Measurements from ENCODE around the gene CHSY1. TPM values are rescaled to one million over a fixed set of nuclear protein-coding genes. Genes with fewer than 3 reads are reported as not detected.

The CHSY1 gene
- total RNA-seq, 1 donor from 2014 or later: 27.6 TPM

DNA sequence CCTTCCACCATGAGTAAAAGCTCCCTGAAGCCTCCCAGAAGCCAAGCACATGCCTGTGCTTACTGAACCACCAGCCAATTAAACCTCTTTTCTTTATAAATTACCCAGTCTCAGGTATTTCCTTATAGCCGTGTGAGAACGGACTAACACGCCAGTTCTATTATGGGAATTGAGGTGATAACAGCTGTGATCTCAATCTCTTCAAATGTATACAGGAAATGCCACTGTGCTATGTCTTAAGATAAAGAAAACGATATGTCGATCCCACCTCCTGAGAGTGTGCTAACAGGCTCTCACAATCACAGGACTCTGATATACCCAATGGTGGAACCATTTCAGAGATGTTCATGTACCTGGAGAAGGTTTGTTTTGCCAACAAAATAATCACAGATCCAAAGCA is 26.2 kb downstream of the CHSY1 start:
- Mint-ChIP-seq H3K9me3 (ENCODE audit: unreplicated experiment) (no peaks in the 10 kb centered on the region), H3K36me3 (ENCODE audit: low read depth, unreplicated experiment) (peaks cover 6% of the 10 kb centered on the region), H3K27ac (ENCODE audit: unreplicated experiment) (no peak overlapping the region), H3K27me3 (ENCODE audit: unreplicated experiment) (peaks cover 1% of the 10 kb centered on the region), H3K4me3 (ENCODE audit: unreplicated experiment) (no peak overlapping the region), H3K4me1 (ENCODE audit: unreplicated experiment) (no peaks in the 10 kb centered on the region)
- no peak for TF ChIP-seq CTCF (IDR thresholded peaks at IDR 0.05; ENCODE audit: unreplicated experiment)
- DNase-seq (ENCODE audit: low spot score): no peak

- Mint-ChIP-seq H3K27me3 (ENCODE audit: unreplicated experiment) (peaks cover 1% of the 10 kb centered on the region), H3K4me1 (ENCODE audit: unreplicated experiment) (no peaks in the 10 kb centered on the region), H3K36me3 (ENCODE audit: low read depth, unreplicated experiment) (peaks cover 8% of the 10 kb centered on the region), H3K27ac (ENCODE audit: unreplicated experiment) (no peak overlapping the region), H3K4me3 (ENCODE audit: unreplicated experiment) (no peak overlapping the region), H3K9me3 (ENCODE audit: unreplicated experiment) (no peaks in the 10 kb centered on the region)
- TF ChIP-seq CTCF (IDR thresholded peaks at IDR 0.05; ENCODE audit: unreplicated experiment): no peak
- DNase-seq (ENCODE audit: low spot score): no peak
Observed at GRCh38 chr15:101221902-101222301, 29.9 kb downstream of the CHSY1 start.

GRCh38 chr15:101220060-101220459 is 31.8 kb downstream of the CHSY1 start:
- H3K4me3 Mint-ChIP-seq (ENCODE audit: unreplicated experiment): no peak overlapping the region
- no peaks in the 10 kb centered on the region for H3K9me3 Mint-ChIP-seq (ENCODE audit: unreplicated experiment)
- H3K36me3 Mint-ChIP-seq (ENCODE audit: low read depth, unreplicated experiment): peaks cover 4% of the 10 kb centered on the region
- no peaks in the 10 kb centered on the region for H3K4me1 Mint-ChIP-seq (ENCODE audit: unreplicated experiment)
- H3K27ac Mint-ChIP-seq (ENCODE audit: unreplicated experiment): peak overlapping the region; percentile 45
- DNase-seq (ENCODE audit: low spot score): no peak
- no peak for TF ChIP-seq CTCF (IDR thresholded peaks at IDR 0.05; ENCODE audit: unreplicated experiment)
- peaks cover 1% of the 10 kb centered on the region for H3K27me3 Mint-ChIP-seq (ENCODE audit: unreplicated experiment)

DNA sequence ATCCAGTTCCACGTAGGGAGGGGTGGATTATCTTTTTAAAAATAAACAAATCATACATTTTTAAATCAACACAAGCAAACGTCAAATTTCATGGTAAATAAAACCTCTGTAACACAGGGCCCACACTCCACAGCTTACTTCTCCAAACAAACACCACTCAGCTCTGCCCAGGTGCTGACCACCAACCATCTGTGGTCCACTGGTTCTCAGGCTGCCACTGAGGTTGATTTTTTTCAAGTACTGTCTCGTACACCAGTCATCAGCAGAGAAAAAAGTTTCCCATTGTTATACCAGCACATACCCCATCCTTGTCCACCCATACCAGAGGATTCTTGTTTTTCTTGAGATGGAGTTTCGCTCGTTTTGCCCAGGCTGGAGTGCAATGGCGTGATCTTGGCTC is 32.4 kb downstream of the CHSY1 start:
- no peak overlapping the region for H3K27ac Mint-ChIP-seq (ENCODE audit: unreplicated experiment)
- no peaks in the 10 kb centered on the region for H3K4me1 Mint-ChIP-seq (ENCODE audit: unreplicated experiment)
- H3K27me3 Mint-ChIP-seq (ENCODE audit: unreplicated experiment): peaks cover 1% of the 10 kb centered on the region
- no peaks in the 10 kb centered on the region for H3K9me3 Mint-ChIP-seq (ENCODE audit: unreplicated experiment)
- TF ChIP-seq CTCF (IDR thresholded peaks at IDR 0.05; ENCODE audit: unreplicated experiment): no peak
- peaks cover 4% of the 10 kb centered on the region for H3K36me3 Mint-ChIP-seq (ENCODE audit: low read depth, unreplicated experiment)
- H3K4me3 Mint-ChIP-seq (ENCODE audit: unreplicated experiment): no peak overlapping the region
- no peak for DNase-seq (ENCODE audit: low spot score)

- Mint-ChIP-seq H3K27ac (ENCODE audit: unreplicated experiment) (no peak overlapping the region), H3K4me3 (ENCODE audit: unreplicated experiment) (no peak overlapping the region), H3K4me1 (ENCODE audit: unreplicated experiment) (no peaks in the 10 kb centered on the region), H3K27me3 (ENCODE audit: unreplicated experiment) (peaks cover under 1% of the 10 kb centered on the region), H3K9me3 (ENCODE audit: unreplicated experiment) (no peaks in the 10 kb centered on the region), H3K36me3 (ENCODE audit: low read depth, unreplicated experiment) (peaks cover 4% of the 10 kb centered on the region)
- no peak for DNase-seq (ENCODE audit: low spot score)
- no peak for TF ChIP-seq CTCF (IDR thresholded peaks at IDR 0.05; ENCODE audit: unreplicated experiment)
Observed at GRCh38 chr15:101217446-101217845, 34.4 kb downstream of the CHSY1 start.
